Glutamatergic neuron (in vitro differentiated cells): ENCODE results near the gene MYH13. TPM values are rescaled to one million over a fixed set of nuclear protein-coding genes. Genes with fewer than 3 reads are reported as not detected.

Experiments used
- DNase-seq: peaks from one replicate; pipeline ENCODE4 v3.0.0; 2022
- H3K27ac Mint-ChIP-seq: one replicate; pipeline ENCODE4 v1.8.0; 2020; ENCODE audit warnings: mild to moderate bottlenecking, mixed read lengths, inconsistent platforms; ENCODE audit not compliant: unreplicated experiment
- H3K27me3 Mint-ChIP-seq: one replicate; pipeline ENCODE4 v1.8.0; 2020; ENCODE audit warnings: mild to moderate bottlenecking, moderate library complexity, mixed read lengths, inconsistent platforms; ENCODE audit not compliant: unreplicated experiment
- H3K36me3 Mint-ChIP-seq: one replicate; pipeline ENCODE4 v1.8.0; 2020; ENCODE audit warnings: mild to moderate bottlenecking, mixed read lengths, inconsistent platforms; ENCODE audit not compliant: unreplicated experiment
- H3K4me1 Mint-ChIP-seq: one replicate; pipeline ENCODE4 v1.8.0; 2020; ENCODE audit warnings: mild to moderate bottlenecking, low read depth, mixed read lengths, inconsistent platforms; ENCODE audit not compliant: unreplicated experiment
- H3K4me3 Mint-ChIP-seq: one replicate; pipeline ENCODE4 v1.8.0; 2020; ENCODE audit warnings: mild to moderate bottlenecking, mixed read lengths, inconsistent platforms; ENCODE audit not compliant: unreplicated experiment
- H3K9me3 Mint-ChIP-seq: one replicate; pipeline ENCODE4 v1.8.0; 2020; ENCODE audit warnings: mild to moderate bottlenecking, moderate library complexity, mixed read lengths, inconsistent platforms; ENCODE audit not compliant: unreplicated experiment
- CTCF ChIP-seq: fragments of 200-600 bp; sonication (generic); IDR thresholded peaks from one replicate; pipeline ENCODE4 v1.5.0; 2021; ENCODE audit not compliant: partially characterized antibody, unreplicated experiment
- total RNA-seq: library from RNA; stranded (reverse); fragmentation: NEBNext Ultra II Directional; extraction: Animal tissue kit (Norgen Biotek cat#: 25700); gene quantifications from one replicate; pipeline ENCODE4 v1.2.1, GENCODE V29; 2021; ENCODE audit not compliant: unreplicated experiment

Gene MYH13
- total RNA-seq, 1 donor from 2014 or later: not detected

GRCh38 chr17:10275418-10275817, 97.4 kb downstream of the MYH13 start:
- TF ChIP-seq CTCF: no peak
- H3K36me3 Mint-ChIP-seq: no peaks in the 10 kb centered on the region
- peaks cover 2% of the 10 kb centered on the region for H3K27me3 Mint-ChIP-seq
- no peaks in the 10 kb centered on the region for H3K4me1 Mint-ChIP-seq
- no peak for DNase-seq
- H3K9me3 Mint-ChIP-seq: peaks cover 1% of the 10 kb centered on the region
- H3K27ac Mint-ChIP-seq: no peak overlapping the region
- no peak overlapping the region for H3K4me3 Mint-ChIP-seq

DNA sequence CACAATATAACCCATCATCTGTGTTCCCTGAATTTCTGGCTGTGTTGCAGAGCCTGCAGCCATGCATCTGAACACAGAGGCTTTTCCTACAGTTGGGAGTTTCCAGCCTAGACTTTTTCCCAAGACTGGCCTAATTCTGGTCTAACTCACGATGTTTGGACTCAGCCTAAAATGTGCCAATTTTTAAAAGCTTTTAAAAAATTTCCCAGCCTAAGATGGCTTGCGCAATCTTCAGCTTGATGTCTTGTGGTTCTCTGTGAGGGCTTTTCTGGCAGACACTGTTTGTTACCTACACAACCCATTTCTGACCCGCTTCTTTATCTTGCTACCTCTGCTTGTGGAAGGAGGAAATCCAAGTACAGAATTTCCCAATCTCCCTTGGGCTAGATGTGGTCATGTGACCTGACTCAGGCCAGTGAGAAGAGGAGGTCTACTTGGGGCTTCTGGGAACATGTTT, 101.7 kb downstream of the MYH13 start:
- Mint-ChIP-seq H3K9me3 (peaks cover 1% of the 10 kb centered on the region), H3K4me1 (no peaks in the 10 kb centered on the region), H3K4me3 (no peak overlapping the region), H3K27me3 (peaks cover 2% of the 10 kb centered on the region), H3K36me3 (no peaks in the 10 kb centered on the region), H3K27ac (no peak overlapping the region)
- no peak for TF ChIP-seq CTCF
- no peak for DNase-seq

DNA sequence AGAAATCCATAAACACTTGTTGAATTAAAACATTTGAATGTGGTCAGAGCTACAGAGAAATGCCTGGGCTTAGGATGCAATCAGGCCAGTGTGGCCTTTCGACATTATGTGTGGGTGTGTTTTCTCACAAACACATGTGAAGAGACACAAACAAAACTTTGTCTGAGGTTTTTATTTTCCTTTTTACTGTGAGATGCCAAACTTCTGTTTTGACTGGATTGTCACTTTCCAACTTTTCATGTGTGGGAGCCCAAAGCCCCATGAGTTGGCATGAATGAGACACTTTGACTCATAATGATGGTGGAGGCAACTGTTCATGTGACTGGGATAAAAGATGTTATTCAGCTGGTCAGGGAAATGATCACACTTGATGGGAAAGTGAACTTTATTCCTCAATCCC, 102.5 kb downstream of the MYH13 start:
- Mint-ChIP-seq H3K27ac (no peak overlapping the region), H3K4me3 (no peak overlapping the region), H3K27me3 (peaks cover 2% of the 10 kb centered on the region), H3K36me3 (no peaks in the 10 kb centered on the region), H3K9me3 (peaks cover 1% of the 10 kb centered on the region), H3K4me1 (no peaks in the 10 kb centered on the region)
- no peak for TF ChIP-seq CTCF
- DNase-seq: no peak

- Mint-ChIP-seq H3K27ac (no peak overlapping the region), H3K27me3 (peaks cover 2% of the 10 kb centered on the region), H3K36me3 (no peaks in the 10 kb centered on the region), H3K9me3 (peaks cover 1% of the 10 kb centered on the region), H3K4me3 (no peak overlapping the region), H3K4me1 (no peaks in the 10 kb centered on the region)
- TF ChIP-seq CTCF: no peak
- DNase-seq: no peak
Measured at GRCh38 chr17:10268005-10268404, 104.8 kb downstream of the MYH13 start.

DNA sequence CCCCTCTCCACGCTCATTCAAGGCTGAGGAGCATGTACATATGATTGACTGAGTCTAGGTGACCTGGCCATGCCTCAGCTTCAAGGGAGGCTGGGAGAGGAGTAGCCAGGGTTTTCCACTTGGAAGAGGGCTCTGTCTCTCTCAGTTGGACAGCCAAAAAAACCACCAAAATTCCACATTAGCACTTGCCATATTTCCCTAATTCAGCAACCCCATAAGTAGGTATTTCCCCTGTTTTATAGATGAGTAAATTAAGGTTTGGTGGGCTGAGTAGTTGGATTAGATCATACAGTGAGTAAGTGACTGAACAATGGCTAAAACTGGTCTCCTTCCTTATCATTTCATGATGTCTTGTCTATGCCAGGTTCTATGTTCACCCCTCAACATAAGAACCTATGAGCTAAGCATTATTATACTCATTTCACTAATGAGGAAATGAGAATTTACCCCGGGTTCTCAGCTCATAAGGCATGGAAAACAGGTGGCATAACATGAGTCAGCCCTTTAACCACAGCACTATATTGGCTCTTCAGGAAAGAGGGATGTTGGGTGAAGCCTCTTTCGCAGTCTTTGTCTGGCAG, 106.4 kb downstream of the MYH13 start:
- Mint-ChIP-seq H3K27ac (no peak overlapping the region), H3K9me3 (no peaks in the 10 kb centered on the region), H3K27me3 (peaks cover 2% of the 10 kb centered on the region), H3K36me3 (no peaks in the 10 kb centered on the region), H3K4me3 (no peak overlapping the region), H3K4me1 (no peaks in the 10 kb centered on the region)
- TF ChIP-seq CTCF: no peak
- no peak for DNase-seq
